AG09319 (cell line): ENCODE measurements around the gene SRRM1.
"Not testable (repeated sequence)": the region's sequence is repeated elsewhere in the genome, so short reads cannot be mapped to it uniquely, and the experiment has no call there.

ENCODE experiments used
- DNase-seq: peaks from one replicate; pipeline ENCODE4 v3.0.0-alpha.2; 2010; ENCODE audit warnings: low read depth; ENCODE audit errors: extremely low read depth
- CTCF ChIP-seq: IDR thresholded peaks from 2 replicates; pipeline ENCODE4 v1.5.1; 2011; ENCODE audit warnings: low read depth, mild to moderate bottlenecking, inconsistent platforms, low read length, moderate library complexity

Gene SRRM1

GRCh38 chr1:24695202-24695974 lies 52.3 kb downstream of the SRRM1 start:
- no peak for TF ChIP-seq CTCF
- DNase-seq, result no peak

- no peak for TF ChIP-seq CTCF
- no peak for DNase-seq
Measured at GRCh38 chr1:24696041-24696755, 53.1 kb downstream of the SRRM1 start.

- TF ChIP-seq CTCF, result no peak
- DNase-seq, result no peak
Measured at GRCh38 chr1:24696756-24697330, 53.7 kb downstream of the SRRM1 start.

GRCh38 chr1:24697453-24698001 lies 54.4 kb downstream of the SRRM1 start:
- not testable (repeated sequence) for DNase-seq

- not testable (repeated sequence) for DNase-seq
Measured at GRCh38 chr1:24698326-24698725, 55.2 kb downstream of the SRRM1 start.

- no peak for TF ChIP-seq CTCF
- no peak for DNase-seq
Measured at GRCh38 chr1:24699628-24700027, 56.5 kb downstream of the SRRM1 start.

- no peak for TF ChIP-seq CTCF
- no peak for DNase-seq
Measured at GRCh38 chr1:24702511-24703293, 59.6 kb downstream of the SRRM1 start.
